Measurements from ENCODE around the gene PDIA5.

DNA sequence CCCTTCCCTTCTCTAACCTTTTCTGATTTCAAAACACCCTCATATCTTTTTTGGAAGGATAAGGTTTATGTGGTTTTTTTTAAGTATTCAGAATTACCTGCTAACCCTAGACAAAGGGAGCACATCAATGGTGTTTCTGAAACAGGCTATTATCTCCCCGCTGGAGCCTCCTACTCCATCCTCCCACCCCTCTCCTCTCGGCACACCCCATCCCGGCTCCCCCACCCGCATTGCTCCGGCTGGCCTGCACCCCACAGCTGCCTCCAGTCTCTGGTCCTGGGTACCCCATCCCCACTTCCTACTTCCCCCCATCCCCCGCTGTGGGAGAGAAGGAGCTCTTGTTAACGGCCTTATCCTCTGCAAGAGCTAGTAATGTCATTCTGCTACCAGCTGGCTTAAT lies 59.2 kb downstream of the PDIA5 start:
- TF ChIP-seq CTCF (conservative IDR thresholded peaks at IDR 0.05; ENCODE audit: low read length) (no peak), EZH2phosphoT487 (IDR thresholded peaks at IDR 0.05; ENCODE audit: borderline replicate concordance, low read depth, low read length) (no peak)
